Cardiac fibroblast (primary cell): ENCODE measurements around the gene FAM25G.
"Not testable (repeated sequence)": the region's sequence is repeated elsewhere in the genome, so short reads cannot be mapped to it uniquely, and the experiment has no call there.

Experiments
- DNase-seq, 2 donors: peaks; one replicate each; pipeline versions ENCODE4 v3.0.0 to v3.0.0-alpha.2; 2010; ENCODE audit warnings: low read depth in 2 of 2
- H3K4me3 ChIP-seq, 2 donors: replicated peaks in 1 of 2; 1 replicate in 1 of 2; 2 replicates in 1 of 2; pipeline ENCODE4 v1.5.1; 2011; ENCODE audit warnings: low read depth in 2 of 2, low read length in 2 of 2, mild to moderate bottlenecking in 2 of 2, moderate library complexity in 1 of 2

Gene FAM25G

DNA sequence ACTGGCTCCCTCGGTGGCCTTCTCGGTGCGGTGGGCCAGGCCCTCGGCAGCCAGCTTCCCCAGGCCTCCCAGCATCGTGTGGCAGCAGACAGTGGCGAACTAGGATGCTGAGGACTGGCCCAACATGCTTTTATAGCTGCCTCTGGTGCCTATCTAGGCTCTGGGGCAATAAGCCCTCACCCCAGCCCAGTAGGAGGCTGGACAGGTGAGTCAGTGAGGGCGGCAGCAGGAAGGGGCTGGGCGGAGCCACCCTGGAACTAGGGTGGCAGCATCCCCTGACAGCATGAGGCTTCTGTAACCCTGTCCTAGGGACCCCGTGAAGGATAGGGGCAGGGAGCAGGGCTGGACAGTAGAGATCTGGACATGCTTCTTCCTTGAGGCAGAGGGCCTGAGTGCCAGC is at the start of gene FAM25G:
Gene FAM25G, minus strand, starts transcription at position 101 of the 400 bp plus-strand sequence. Its CDS starts 26 bp downstream, at position 75.
- DNase-seq, H3K4me3 ChIP-seq: not testable (repeated sequence)

DNA sequence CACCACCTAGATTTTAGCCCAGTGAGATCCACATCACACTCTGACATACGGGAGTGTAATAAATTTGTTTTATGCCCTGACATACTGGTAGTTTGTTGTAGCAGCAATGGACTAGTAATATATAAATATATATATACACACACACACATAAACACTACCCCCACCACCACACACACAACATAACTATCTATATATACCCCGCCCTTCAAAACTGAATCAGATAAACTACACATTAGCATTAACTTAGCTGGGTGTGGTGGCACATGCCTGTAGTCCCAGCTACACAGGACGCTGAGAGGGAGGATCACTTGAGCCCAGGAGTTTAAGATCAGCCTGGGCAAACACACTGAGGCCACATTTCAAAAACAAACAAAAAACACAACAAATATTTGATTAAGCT is 44.9 kb upstream of the FAM25G start:
- not testable (repeated sequence) for H3K4me3 ChIP-seq, DNase-seq

DNA sequence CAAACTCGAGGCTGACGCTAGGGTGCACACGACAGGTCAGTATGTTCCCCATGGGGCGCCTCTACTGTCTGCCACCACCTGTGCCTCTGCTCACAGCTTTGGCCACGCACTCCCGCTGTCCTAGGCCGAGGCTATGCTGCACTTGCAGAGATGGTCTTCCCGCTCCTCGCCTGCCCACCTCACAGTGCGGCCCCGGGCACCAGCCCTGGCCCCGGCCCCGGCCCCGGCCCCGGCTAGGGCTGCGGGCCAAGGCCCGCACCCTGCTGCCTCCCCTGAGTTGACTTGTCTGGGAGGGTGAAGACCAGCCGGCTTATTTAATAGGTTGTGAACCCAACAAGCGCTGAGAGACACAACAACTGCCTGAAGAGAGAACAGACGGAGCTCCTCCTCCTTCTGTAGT is 32.0 kb upstream of the FAM25G start, which contains the start of gene AGAP9:
Gene AGAP9, minus strand, starts transcription at position 164 of the 400 bp plus-strand sequence. Its CDS starts 112 bp downstream, at position 52.
- not testable (repeated sequence) for H3K4me3 ChIP-seq, DNase-seq

DNA sequence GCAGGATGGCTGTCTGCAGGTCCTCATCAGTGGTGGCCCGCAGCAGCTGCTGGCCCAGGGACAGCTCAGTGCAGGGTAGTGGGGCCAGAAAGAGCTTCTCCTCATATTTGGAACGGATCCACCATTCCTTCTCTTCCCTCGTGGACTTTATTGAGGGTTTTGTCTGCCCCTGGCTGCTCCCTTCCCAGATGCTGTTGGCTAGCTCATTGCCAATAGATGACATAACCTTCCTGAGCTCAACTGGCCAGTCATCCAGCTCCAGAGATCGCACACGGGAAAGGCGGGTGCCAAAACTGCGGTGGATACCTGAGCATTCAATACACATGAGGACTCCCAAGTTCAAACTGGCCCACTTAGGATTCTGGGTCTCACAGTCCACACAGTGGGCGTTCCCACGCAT is 10.8 kb upstream of the FAM25G start:
- DNase-seq, H3K4me3 ChIP-seq: not testable (repeated sequence)

DNA sequence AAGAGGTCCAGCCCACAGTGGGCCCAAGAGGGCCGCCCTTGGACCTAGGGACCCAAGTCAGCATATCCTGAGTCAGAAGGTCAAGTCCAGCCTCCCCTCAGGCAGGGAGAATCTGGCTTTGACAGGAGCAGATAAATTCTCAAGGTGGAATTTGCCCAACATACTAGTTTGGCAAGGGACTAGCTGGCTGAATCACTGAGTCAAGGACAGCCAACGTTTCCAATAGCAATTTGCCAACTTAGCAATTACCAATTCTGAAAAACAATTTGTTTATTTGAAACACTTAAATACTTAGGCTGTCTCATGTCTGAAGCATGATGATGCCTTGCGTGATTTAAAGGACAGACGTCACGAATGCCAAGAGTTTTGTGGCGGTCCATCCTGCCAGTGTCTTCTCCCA is 2.7 kb upstream of the FAM25G start:
- DNase-seq, H3K4me3 ChIP-seq: not testable (repeated sequence)

DNA sequence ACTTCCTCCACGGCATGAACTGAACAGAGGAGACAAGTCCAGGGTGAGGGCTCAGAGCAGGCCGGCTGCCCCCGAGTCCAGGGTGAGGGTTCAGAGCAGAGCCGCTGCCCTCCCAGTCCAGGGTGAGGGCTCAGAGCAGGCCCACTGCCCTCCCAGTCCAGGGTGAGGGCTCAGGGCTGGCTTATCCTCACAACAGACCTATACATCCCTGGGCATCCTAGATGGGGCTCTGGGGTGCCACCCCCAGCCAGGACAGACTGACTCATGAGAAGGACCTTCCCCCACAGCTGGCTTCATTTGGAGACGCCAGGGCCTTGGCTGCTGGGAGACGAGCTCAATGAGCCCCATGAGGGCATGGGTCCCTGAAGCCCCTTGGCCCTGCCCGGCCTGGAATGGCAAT is 1.9 kb downstream of the FAM25G start:
- not testable (repeated sequence) for DNase-seq, H3K4me3 ChIP-seq

DNA sequence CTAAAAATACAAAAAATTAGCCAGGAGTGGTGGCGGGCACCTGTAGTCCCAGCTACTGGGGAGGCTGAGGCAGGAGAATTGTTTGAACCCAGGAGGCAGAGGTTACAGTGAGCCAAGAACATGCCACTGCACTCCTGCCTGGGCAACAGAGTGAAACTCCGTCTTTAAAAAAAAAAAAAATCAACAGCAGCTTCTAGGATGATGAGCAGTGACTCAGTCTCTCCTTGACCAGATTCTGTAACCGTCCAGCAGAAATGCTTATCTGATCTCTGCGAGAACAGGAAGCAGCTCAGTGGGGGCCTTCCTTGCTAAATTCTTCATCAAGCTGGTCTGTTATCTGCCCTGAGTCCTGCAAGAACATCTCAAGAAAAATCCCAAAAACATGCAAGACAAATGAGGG is 5.6 kb downstream of the FAM25G start:
- DNase-seq: peak; percentile 49 to 65
- H3K4me3 ChIP-seq: not testable (repeated sequence)

DNA sequence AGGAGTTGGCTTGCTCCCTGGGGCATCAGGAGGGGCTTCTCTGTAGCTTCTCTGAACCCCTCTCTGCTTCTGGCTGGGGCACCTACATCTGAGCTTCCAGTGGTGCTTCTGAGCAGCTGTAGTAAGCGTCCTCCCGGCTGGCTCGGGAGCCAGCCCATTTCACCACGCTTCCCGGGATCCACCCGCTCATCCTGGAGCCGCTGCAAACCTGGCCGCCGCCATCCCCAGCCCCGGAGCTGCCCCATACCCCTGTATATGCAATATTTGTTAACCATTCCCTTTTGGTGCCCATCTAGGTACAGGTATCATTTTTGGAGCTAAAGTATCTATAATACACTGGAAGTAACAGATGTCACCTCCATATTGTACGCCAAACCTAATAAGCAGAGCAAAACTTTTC is 6.7 kb downstream of the FAM25G start:
- not testable (repeated sequence) for H3K4me3 ChIP-seq, DNase-seq

DNA sequence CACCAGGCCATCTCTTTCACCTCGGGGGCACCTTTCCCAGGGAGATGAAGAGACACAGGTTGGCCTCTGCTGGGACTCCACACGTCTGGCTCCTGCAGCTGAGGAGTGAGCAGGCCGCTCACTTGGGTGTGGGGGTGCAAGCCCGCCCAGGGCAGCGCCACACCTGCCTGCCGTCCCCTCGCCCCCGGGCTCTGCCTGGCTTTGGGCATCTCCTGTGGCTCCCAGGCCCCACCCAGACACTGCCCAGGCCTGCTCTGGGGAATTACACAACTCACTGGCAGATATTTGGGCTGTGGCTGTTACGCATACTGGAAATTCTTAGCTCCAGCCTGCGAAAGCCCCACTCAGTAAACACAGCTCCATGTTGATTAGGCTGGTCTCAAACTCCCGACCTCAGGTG is 7.6 kb downstream of the FAM25G start, which contains the start of gene ANXA8:
Gene ANXA8, minus strand, starts transcription at position 193 of the 400 bp plus-strand sequence. Its CDS starts 182 bp downstream, at position 11.
- DNase-seq, H3K4me3 ChIP-seq: not testable (repeated sequence)

DNA sequence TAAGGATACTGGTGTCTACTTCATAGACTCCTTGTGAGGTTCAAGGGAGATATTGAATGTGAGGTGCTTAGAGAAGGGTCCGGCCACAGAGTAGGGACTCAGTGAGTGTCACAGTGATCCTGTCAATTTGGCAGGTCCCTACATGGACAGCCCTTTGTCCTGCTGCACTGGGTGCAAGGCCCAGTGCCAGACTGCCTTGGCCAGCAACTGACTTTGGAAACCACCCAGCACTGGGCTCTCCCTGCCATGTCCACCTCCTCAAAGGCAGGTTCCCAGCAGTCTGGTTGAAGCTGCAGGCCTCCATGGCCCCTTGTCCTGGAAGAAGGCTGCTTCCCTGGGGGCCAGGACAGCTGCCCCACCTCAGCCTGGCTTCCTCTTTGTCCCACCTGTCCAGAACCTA is 9.1 kb downstream of the FAM25G start:
- H3K4me3 ChIP-seq, DNase-seq: not testable (repeated sequence)

DNA sequence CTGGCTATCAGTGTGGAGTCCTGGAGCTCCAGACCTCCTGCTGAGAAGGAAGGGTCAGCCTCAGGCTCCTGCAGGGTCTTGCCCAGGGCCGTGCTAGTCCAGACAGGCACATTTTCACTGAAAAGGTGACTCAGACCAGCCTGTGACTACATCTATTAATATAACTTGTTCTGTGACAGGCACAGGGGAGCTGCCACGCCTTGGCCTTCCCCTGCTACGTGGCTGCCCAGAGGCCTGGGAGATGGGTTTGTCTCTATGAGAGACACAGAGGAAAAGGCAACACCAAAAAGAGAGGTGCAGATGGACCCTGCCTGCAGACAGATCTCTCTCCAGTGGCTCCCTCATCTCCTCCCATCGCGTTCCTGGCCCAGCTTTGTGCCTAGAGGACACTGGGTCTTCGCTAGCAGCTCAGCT is 9.7 kb downstream of the FAM25G start:
- DNase-seq: peak in 1 of 2 donors; percentile 2
- not testable (repeated sequence) for H3K4me3 ChIP-seq

DNA sequence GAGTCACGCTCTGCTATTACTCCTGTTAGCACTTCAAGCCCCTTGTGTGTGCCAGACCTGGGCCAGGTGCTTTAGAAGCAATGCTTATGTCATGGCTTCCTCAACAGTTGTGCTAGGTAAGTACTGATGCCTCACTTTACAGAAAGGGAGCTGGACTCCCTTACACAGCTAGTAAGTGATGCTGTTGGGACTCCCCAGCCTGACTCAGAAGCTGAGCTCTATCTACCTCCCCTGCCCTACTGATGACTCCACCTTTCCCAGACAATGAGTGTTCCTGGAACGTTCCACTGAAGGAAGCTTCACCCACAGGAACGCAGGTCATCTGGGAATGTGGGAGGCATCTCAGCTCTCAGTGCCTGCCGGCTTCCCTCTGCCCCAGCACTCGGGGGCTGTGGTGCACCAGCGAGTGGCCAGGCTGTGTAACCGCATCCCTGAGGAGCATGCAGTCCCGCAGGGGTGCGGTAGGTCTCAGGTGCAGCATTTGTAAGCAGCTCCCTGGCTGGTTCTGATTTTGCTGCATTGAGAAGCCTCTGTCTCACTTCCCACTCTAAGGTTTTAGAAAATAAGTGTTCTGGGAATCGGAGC is 10.2 kb downstream of the FAM25G start:
- peak; percentile 7 to 55 for DNase-seq
- H3K4me3 ChIP-seq: not testable (repeated sequence)

DNA sequence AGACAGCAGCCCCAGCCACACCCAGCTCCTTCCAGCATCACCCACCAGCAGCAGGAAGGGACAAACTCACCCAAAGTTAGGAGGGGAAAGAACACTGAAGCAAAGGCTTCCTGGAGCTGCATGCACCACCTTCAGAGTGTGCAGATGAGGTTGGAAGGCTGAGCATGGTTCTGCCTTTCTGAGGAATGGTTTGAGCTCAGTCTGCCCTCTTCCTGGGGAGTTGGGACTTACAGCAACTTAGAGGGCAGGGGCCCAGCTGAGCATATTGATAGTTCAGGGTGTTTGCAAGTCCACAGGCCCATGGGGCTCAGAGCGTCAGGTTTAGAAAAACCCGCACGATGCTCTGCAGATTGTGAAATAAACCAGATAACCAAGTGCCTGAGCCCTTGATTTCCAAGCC is 11.4 kb downstream of the FAM25G start:
- DNase-seq, H3K4me3 ChIP-seq: not testable (repeated sequence)

DNA sequence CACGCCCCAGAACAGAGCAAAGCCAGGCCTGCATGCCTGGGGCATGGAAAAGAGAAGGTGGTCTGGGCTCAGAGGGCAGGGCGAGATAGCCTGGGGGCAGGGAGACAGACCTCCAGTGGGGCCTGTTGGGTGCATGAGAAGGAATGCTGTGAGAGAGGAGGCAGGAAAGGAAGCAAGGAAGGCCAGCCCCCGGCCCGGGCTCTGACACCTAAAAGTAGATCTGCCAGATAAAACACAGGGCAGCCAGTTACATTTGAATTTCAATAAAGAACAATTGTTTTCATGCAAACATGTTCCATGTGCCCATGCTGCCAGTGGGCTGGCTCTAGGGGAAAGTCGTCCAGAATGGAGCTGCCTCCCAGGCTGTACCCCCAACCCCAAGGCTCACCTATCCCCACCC is 13.4 kb downstream of the FAM25G start:
- not testable (repeated sequence) for H3K4me3 ChIP-seq, DNase-seq

DNA sequence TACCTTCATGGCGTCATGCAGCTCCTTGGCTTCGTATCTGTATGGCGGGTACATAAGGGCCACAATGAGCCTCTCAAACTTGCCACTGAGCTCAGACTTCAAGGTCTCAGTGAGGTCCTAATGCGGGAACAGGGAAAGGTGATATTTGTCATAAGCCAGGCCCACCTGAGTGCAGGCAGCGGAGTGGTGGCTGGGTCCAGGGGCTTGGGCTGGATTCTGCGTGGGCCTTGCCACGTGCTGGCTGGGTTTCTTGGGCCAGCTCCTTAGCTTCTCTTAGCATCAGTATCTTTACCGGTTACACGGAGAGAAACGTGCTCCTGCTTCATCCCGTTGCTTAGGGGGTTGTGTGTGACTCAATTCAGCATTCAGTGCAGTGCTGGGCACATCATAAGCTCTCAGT is 14.4 kb downstream of the FAM25G start:
- not testable (repeated sequence) for DNase-seq

DNA sequence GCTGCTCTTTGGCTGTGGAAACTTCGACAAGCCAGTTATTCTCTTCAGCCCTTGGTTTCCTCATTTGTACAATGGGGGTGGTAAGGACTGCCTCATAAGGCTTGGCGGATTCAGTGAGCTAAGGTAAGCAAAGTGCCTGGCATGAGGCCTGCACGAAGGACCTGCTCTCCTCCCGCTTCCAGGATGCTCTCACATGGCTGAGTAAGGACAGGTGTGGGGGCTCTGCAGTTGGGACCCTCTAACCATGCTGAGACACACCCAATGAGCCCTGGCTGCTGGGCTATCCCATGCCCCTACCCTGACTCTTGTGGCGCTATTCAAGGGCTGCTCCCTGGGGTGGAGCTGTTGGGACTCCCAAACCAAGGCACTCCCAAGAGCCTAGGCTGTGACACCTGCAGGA is 16.4 kb downstream of the FAM25G start:
- not testable (repeated sequence) for DNase-seq, H3K4me3 ChIP-seq

More for the DNA sequence above, 14.4 kb downstream of the FAM25G start:
- not testable (repeated sequence) for H3K4me3 ChIP-seq

DNA sequence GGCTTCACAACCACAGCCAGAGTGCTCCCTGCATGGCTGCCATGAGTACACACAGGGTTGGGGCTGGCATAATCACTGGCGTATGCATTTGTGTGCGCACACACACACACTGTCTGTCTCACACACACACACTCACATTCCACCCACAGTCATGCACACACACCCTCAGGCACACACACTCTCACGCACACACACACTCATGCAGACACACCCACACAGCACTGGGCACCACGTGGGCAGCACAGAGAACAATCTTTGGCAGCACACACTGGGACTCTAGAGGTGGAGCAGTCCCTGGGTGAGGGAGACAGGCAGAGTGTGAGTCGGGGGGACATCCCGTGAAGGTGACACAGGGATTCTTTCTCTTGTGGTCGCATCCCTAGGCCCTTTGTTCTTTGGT is 18.0 kb downstream of the FAM25G start:
- not testable (repeated sequence) for H3K4me3 ChIP-seq, DNase-seq

DNA sequence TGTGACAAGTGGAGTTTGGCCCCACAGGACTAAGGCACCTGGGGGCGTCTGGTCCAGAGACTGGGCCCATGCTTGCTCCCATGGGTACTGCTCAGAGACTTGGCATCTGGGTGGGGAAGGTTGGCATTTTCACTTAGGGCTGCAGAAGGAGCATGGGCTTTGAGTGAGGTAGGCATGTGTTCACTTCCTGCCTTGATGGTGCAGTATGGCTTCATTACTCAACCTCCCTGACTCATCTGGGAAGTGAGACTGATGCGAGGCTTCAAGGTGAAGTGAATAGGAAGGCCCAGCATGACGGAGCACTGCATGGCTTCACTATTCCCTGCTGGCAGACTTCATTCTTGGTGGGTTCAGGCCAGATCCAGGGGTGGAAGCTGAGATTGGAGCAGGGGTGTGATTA is 18.9 kb downstream of the FAM25G start:
- not testable (repeated sequence) for DNase-seq, H3K4me3 ChIP-seq

DNA sequence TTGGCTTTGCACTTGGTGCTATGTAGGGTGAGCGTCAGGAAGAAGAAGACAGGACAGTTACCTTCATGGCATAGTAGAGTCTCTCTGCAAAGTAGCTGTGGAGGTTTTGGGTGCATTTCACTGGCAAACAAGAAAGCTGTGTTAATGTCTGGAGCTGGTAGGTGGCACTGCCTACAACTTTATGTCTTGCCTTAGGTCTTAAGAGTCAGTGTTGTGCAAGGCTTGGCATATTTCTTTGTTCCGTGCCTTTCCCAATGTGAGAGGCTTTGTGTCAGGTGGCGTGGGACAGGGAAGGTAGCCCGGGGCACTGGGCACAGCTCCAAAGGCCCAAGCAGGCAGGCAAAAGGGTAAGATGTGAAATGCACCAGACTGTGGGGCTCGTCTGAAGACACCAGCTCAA is 19.4 kb downstream of the FAM25G start:
- H3K4me3 ChIP-seq, DNase-seq: not testable (repeated sequence)
